GM18499 (cell line): ENCODE results near the gene RAB11FIP5.

Experiments used
- ATAC-seq: cut with Tn5 transposase; IDR thresholded peaks from one replicate; pipeline ENCODE4 v1.9.1; 2021; ENCODE audit warnings: moderate number of reproducible peaks; ENCODE audit not compliant: insufficient read depth, unreplicated experiment

RAB11FIP5 gene

DNA sequence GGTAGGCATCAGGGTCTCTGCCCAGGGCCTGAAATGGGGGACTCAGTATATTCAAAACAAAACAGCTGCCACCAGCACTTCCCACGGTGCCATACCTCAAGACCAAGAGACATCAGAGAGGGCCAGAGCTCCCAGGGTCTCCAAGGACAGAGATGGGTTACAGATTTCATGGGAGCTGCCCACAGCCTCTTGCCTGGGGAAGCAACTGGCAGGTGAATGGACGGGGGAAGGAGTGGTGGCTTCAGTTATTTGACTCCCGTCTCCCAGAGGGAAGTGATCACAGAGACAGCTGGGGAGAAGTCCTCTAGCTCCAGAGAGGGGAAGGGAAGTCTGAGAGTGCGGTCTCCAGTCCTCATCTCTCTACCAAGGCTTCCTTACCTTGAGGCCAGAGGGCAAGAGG lies 25.4 kb downstream of the RAB11FIP5 start:
- ATAC-seq: no peak

DNA sequence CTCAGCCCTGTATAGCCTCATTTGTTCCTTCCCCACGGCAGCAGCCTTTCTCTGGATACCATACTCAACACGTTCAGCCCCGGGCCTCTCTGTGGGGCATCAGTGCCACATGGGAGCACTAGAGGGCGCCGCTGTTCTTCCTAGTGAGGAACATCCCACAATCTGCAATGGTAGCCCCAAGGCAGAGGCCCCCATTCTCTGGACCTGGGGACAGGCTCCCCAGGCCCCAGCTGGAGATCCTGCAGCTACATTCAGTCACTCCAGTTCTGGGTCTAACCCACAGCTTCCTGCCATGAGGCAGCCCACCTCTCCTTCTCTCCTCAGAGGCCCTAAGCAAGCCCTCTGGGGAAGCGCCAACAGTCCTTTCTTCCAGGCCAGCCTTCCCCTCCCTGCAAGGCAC lies 27.1 kb downstream of the RAB11FIP5 start:
- peak; percentile 74 for ATAC-seq

DNA sequence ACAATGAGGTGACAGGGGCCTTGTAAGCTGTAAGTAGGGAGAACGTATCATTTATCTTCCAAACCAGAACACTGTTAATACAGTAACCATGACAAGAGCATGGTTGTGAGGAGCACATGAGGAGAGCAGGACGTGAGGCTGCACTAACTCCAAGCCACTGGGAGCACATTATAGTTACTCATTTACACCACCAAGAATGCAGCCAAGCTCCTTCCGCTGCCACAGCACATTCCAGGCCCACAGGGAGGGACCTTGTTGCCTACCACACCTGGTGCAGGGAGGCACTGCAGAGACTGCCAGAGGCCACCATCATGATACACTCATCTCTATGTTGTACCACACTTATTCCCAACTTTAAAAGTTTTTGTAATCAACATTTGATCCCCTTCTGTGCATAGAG lies 27.8 kb downstream of the RAB11FIP5 start:
- no peak for ATAC-seq

DNA sequence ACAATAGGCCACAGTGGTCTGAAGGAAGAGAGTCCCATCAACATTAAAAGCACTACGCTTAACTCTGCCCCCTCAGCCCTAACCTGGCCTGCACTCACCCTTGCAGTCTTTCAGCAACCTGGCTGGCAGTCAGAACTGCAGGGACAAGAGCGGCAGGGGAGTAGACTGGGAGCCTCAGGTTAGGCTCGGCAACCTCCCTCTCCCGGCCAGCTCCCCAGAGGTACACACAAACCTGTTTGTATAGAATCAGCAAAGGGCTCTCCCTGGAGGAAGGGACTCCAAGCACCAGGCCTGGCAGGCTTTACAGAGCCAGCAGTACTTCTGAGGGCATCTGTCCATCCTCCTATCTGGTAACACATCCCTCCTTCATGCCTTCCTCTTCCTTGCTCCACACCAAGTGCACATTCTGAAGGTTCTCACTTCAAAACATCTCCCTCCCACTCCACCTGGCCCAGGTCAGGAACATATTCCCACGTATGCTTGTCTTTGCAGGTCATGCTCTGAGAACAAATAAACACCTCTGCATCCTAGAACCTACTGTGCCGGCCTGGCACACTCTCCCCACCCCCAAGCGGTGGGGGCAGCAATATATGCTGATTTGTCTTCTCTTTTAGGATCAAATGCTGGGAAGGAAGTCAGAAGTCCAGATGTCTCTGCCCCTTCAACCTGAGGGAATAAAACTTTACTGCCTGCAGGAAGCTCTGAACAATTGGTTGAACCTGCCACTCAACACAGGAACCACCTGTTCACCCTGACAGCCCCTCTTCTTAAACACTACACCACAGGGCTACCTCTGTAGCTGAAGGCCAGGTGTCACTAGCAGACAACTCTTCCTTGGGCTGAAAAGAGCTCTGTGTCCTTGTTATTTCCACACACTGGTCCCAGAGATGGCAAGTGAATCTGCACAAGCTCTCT lies 28.6 kb downstream of the RAB11FIP5 start:
- no peak for ATAC-seq

DNA sequence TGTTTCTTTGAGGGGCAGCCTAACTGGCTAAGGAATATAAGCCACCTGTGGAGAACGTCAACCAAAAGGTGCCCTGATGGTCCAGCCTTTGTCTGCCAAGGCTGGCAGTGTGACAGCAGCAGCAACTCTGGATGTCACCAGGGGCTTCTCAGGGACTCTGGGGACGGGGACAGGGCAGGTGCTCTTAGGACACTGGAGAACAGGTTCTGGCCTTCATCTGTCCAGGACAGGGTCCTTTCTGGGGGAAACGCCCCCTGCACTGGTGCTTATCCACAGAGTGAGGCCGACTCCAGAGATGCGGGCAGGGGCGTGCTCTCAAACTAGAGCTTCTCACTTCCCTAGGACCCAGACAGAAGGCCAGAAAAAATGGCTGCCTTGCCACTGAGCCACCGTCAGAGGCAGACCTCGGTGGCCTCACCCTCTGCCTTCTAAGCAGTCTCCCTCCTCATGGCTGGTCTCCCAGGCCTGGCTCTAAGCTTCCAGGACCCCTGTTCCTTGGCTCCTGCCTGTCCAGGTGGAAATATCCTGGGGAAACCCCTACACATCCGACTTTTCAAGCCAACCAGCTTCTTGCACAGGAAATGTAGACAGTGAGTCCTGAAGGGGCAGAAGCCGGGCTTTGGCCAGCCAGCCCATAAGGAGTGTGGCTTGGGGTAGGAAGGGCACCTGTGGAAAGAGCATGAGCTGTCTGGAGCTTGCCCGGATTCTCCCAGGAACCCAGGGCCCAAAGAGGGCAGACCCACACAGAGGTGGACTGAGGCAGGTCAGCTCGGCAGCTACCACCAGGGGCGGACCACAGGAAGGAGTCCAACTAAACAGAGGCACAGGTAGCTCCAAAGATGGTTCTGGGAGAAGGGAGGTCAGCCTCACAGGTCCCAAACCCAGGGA lies 30.0 kb downstream of the RAB11FIP5 start:
- no peak for ATAC-seq

DNA sequence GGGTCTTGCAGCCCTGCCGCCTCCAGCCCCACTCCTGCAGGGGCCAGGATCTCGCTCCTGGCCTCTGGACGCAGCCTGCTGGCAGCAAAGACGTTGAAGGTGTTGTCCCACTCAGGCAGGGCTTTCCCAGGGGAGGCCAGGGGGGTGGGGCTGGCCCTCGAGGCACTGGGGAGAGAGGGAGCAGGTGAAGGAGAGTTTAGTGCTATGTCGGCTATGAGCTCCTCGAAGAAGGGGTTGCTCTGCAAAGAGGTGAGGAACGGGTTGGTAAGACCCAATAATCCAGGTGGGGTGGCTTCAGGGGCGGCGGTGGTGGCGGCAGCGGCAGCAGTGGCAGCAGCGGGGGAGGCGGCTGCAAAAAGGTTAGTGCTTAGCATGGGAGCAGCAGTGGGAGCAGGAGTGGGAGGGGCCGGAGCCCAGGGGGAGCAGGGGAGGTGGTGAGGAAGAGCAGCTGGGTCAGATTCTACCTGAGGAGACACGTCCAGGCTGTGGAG lies 31.5 kb downstream of the RAB11FIP5 start:
- no peak for ATAC-seq

DNA sequence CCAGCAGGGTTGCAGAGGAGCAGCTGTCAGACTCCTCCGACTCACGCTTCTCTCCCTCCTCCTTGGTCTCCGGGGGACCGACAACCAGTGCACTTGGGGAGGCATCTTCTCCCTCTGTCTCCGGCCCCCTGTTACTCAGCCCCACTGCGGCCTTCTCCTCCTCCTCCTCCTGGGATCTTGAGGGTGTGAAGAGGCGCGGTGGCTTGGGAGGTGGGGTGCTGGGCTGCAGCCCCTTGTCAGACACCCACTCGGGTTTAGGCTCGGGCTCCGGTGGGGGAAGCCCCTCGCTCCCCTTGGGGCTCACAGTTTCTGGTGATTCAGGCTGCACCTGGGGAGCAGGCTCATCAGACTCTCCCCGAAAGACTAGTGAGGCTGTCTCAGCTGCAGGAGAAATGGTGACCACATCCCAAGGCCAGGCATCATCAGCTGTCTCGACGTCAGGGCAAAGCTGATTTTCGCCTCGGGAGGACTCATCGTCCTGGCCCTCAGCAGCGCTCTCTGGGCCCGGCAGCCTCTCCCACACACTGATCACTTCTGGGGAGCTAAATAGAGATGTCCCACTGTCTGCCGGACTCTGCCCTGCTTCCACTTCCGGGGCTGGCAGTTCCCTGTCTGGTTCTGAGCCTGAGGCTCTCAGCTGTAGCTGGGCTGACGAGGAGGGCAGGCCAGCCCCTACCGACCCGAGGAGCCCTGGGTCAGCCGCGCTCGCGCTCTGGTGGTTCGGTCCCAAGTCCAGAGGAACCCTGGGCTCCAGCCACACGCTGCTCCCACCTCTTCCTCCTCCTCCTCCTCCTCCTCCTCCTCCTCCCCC lies 32.2 kb downstream of the RAB11FIP5 start:
- no peak for ATAC-seq

DNA sequence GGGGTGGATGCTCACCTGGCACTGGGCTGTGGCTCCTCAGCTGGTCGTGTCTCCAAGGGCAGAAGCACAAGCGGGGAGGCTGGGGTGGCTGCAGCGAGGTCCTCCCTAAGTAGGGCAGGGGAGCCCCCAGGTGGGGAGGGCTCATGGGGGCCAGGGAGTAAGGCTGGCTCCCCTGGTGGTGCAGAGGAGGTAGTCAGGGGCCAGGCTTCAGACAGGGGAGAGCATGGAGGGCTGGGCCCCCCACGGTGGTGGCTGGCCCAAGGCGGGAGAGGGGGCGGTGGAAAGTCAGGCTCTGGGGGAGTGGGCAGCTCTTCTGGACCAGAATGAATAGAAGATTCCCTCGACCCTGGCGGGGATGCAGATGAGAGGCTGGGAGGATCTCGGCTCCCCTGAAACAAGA lies 33.1 kb downstream of the RAB11FIP5 start:
- ATAC-seq: no peak

DNA sequence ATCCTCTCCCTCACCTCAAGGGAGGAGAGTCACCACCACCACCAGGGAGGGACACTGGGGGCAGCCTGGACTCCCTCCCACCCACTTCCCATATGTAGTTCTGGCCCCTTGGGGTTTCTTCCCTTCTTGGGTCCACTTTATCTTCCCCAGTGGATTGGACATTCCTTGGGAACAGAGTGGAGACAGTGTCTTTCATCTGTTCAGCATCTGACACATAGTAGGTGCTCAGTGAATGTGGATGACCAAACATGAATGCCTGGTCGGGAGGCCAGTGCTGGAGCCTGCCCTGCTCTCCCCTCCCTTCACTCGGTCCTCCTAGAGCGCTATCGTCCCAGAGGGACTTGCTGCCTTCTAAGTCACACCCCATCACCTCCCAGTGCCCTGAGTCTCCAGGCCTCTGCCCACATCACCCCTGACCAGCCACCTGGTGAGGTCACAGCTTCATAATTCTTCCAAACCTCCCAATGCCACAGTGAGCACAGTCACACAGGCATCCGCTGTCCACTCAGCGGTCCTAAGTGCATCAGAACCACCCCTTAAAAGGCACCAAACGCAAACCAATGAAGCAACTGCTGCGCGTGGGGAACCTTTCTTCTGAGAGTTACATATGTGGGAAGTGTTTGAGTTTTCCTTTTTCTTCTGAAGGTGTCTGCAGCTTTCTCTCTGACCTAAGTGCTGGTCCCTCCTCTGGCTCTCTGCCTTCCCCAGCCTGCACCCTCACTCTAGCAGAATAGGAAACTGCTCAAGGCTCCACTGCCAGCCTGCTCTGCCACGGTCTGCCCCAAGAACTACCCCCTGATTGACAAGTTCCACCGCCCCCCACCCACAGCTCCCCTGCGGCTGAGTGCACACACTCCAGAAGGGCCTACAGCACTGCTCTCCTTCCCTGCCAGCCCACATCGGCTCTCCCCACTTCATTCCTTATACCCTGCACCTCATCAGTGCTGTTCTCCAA lies 34.0 kb downstream of the RAB11FIP5 start:
- no peak for ATAC-seq

DNA sequence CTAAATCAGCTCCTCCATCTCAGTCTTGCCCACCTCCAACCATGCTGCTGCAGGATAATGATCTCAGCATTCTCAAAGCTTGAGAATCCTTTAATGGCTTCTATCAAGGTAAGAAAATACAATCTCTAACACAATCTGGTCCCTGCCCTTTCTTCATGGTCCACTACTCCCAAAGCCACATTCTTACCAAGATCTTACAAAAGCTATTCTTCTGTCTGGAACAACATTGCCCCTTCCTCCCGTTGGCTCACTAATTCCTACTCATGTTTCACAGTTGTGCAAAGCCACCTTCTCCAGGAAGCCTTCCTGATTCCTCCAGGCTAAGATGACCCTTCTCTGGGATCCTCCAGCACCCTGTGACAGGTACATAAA lies 35.3 kb downstream of the RAB11FIP5 start:
- no peak for ATAC-seq

DNA sequence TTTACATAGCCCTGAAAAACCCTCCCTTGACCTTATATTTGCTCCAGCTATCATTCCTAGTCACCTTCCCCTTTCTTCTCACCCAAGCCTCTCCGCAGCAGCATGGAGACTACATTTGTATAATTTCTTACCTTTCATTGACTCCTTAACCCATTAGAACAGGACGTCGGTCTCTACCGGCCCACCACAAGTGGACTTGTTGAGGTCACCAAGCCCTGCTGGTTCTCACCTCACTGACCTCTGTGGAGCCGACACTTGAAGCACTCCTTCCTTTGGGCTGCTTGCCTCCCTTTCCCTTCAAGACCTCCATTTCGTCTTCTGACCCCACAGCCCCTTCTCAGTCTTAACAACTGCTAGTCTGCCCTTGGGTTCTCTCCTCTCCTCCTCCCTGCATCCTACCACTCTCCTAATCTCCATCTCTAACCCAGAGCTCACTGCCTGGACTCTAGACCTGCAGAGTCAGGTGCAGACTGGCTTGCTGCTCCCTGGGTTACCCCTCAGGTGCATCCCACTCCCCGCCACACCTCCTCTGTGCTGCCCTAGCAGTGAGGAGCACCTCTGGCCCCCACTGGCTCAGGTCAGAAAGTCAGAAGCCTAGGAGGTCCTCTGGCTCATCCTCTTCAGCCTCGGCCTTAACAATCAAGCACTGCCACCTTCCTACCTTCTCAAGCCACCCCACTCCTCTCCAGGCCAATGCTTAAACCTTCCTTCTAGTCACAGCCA lies 35.9 kb downstream of the RAB11FIP5 start:
- no peak for ATAC-seq

DNA sequence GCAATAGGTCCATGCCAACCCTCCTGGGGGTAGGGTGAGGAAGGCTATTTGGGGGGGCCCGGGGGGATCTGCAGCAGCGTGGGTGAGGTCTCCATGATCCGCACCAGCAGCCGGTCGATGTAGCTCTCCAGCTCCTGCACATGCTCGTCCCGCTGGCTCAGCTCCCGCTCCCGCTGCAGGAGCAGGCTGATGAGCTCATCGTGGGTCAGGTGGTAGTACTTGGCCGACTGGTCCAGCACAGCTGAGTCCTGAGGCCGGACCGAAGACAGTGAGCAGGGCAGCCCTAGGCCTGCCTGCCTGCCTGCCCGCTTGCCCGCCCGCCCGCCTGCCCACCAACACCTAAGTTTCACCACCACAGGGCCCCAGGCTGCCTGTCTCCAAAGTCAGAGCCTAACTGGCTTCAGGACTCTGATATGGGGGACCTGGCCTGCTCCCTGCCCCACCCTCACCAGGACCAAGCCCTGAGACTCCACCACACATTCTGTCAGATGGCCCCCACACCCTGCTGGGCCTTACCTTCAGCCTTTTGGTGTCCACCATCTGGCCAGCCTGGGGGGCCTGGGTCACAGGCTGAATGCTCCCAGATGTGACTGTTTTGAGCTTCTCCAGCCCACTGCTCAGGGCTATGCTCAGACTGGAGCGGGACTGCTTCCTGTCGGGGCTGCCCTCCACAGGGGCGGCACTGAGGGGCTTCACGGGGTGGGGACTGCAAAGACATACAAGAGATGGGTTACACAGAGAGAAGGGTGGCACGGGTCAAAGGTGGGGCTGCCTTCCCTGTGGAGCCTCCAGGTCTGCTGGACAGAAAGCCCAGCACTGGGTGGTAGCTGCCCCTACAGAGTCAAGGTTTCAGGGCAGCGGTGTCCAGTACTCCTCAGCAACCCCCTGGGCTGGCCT lies 37.0 kb downstream of the RAB11FIP5 start:
- ATAC-seq: no peak

DNA sequence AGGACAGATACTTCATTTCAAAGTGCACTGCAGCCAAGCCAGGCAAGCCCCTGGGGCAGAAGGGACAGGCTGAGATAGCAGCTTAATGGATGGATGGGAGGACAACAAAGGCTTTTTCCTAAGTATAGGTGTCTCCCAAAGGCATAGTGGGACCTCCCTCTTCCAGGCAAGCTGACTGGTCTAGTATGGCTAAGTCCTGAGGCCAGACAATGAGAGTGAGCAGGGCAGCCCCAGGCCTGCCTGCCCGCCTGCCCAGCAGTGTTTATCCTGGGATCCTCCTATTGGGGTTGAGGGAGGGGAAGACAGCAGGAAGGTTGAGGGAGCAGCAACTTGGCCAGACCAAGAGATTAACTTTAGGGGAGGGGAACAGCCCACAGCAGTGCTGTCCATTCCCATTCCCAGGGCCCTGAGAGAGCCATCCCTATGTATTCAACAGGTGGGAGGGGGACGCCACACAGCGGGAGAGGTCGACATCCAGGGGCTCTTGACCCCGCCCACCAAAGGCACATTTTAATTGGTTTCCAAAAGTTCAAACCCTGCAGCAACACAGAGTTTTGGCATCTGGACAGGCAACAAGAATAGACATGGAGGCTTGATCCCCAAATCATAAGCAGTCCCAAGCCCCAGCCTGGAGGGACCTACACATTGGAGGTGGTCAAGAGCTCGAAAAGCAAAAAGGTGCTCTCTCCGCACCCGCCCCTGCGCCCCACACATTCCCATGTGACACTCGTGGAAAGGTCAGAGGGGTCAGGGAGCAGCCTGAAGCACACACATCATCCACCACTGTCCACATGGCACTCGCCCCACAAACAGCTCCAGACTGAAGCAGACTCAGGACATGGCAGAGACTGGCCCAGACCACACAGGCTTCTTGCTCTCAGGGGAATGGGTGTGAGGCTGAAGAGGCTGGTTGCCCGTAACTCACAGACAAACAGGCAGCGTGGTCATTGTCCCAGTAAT lies 38.4 kb downstream of the RAB11FIP5 start:
- ATAC-seq: no peak

DNA sequence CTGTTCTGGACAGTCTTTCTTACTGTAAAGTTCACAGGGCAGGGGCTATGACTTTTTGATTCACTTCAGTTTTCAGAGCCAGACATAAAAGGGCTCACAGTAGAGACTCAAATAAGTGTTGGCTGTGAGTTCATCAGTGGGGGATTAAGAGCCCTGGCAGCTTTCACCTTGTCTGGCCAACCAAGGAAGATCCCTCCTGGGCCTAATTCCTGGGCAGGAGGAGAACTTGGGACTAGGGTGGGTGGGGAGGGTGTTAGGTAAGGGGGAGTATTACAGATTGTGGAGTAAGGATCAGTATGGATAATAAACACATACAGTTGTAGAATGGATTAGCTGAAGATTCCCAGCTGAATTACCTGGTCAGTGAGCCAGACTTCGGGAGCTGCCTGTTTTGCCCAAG lies 40.3 kb downstream of the RAB11FIP5 start:
- no peak for ATAC-seq

DNA sequence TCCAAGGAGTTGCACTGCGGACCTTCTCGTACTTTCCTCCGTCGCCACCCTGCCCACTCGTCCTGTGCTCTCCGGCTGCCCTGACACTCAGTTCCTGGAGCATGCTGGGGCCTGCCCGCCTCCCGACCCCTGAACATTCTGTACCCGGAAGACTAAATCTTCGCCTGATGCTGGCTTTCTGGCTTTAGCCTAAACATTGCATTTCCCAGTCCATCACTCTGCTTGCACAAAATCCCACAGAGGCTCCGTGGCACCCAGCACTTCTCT lies 40.7 kb downstream of the RAB11FIP5 start:
- no peak for ATAC-seq

DNA sequence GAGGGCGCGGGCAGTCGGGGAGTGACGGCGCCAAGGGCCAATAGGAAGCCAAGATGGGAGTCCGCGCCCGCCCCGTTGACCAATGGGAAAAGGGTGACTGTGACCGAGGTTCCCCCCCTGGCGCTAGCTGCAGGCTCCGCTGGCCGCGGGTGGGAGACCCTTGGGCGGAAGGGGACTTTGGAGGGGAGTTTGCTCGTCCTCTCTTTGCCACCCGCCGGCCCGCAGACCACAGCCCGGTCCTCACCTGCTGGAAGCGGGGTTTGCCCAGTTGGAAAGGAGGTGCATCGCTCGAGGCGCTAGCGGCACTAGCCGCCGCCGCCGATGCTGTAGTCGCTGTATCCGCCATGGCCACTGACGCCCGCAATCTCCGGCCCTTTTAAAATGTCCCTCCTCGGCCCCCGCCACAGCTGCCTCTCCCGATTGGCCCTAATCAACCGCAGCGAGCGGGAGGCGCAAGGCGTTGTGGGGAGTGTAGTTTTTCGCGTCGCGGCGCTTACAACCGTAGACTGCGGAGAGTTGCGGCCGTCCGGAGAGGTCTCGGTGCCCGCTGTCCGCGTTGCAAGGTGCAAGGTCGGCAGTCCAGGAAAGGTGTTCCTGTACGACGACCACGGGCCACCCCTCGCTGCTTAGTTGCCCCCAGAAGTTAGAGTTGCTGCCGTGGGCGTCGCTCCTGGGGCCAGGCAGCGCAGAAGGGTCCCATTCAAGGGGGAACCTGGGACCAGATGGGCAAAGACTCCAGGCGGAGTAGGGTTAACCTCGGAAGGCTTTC lies 41.2 kb downstream of the RAB11FIP5 start, which contains the start of gene SFXN5:
SFXN5 (minus strand) TSS at position 353 of the 769 bp plus-strand sequence; CDS start at position 346, 7 bp downstream.
- ATAC-seq: peak; percentile 72
